Kidney tubule cell (primary cell): Measurements from ENCODE around the gene ARRB1.

Source experiments
- DNase-seq: peaks from one replicate; pipeline ENCODE4 v3.0.0-alpha.2; 2018; ENCODE audit warnings: low spot score

ARRB1 gene

DNA sequence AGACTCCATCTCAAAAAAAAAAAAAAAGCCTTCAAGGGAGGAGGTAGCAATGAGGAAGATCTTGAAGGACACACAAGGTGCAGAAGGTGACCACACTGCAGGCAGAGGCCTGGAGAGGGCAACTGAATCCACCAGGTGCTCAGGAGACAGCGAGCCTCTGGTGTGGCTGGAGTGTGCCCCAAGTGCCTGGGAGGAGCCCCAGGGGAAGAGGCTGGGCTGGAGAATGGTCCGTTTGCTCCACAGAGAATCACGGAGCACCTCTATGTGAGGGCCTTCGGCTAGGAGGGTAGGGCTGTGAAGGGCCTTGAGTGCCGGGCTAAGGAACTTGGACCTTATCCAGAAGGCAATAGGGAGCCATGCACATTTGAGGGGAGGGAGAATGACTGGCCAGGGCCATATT, 50.3 kb downstream of the ARRB1 start:
- DNase-seq = no peak

DNA sequence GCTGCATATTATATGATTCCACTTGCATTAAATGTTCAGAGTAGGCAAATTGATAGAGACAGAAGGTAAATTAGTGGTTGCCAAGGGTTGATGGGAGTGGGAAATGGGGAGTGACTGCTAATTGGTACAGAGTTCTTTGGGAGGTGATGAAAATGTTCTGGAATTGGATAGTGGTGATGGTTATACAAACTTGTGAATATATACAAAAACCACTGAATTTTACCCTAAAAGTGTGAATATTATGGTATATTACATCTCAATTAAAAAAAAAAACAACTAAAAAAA, 52.5 kb downstream of the ARRB1 start:
- no peak for DNase-seq

DNA sequence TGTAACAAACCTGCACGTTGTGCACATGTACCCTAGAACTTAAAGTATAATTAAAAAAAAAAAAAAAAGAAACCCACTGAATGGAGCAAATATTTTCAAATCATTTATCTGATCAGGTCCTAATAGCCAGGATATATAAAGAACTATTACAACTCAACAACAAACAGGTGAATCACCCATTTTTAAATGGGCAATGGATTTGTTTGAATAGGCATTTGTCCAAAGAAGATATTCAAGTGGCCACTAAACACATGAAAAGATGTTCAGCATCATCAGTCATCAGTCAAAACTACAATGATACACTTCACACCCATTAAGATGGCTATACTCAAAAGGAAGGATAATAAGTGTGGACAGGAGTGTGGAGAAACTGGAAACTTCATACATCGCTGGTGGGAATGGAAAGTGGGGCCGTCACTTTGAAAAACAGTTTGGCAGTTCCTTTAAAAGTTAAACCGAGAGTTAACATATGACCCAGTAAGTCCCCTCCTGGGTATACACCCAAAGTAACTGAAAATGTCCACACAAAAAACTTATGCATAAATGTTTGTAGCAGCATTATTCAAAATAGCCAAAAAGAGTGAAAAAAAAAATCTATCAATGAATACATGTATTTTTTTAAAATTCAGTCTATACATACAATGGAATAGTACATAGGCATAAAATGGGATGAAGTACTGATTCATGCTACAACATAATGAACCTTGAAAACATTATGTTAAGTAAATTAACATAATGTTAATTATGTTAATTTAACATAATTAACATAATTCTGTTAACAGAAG, 53.1 kb downstream of the ARRB1 start:
- DNase-seq = peak; percentile 25

DNA sequence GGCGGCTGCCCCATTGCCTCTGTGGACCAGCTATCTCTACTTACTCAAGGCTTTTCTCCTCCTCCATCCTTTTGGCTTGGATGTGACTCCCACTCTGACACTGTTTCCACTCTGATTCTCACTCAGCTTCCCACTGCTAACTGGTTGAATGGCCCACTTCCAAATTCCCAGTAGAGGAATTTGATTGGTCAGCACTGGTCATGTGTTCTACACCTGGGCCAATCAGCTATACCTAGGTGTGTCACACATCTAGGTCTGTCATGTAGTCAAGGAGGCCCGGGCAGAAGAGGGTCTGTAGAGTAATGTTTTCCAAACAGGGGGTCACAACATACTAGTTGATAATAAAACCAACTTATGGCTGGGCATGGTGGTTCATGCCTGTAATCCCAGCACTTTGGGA, 57.6 kb downstream of the ARRB1 start:
- DNase-seq = no peak

DNA sequence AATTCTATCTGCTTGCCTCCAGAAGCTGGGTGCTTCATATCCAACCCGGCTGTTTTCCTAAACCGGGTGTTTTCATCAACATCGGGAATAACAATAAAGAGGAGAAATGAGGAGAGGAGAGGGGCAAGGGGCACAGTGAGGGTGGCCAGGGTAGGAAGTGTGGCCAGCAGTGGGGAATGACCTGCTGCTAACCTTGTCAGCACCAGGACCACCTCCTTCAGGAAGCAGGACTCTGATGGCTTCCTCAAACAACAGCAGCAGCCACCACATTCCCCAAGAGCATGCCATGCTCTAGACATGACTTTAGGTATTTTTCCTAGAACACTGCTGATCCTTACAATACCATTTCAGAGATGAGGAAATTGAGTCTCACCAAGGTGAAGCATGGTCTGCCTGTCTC, 58.5 kb downstream of the ARRB1 start:
- no peak for DNase-seq

DNA sequence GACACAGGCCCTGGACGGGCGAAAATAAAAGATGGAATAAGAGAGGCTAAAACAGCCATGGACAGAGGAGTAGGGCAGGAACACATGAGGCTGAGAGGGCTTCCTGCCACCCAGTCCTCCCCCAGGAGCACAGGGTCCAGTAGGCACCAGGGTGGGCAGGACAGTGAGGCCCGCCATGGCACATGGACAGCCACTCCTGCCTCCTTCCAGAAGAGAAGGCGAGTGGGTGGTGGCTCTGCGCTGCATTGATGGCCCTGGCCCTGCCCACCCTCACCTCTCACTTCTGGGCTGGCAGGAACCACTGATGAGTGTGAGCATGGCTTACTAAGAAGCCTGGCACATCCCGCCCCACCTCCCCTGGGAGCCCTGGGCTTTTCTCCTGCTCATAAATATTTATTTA, 59.7 kb downstream of the ARRB1 start:
- DNase-seq = no peak

DNA sequence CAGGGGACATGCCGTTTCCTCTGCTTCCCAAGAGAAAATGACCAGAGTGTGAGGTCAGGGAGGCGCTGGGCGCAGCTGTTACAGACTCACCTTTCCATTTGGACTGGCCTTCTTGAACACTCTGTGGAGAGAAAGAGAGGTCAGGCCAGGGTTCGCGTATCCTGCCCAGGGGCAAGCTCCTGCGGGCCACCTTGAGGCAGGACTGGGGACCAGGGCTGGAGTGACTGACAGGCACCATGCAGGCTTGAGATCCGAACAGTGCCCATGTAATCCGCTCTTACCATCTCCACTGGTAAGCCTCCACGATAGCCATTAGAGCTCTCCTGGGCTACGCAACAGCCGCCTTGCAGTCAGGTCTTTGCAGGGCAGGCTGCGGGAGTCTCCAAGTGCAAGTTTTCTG, 61.5 kb downstream of the ARRB1 start:
- no peak for DNase-seq

DNA sequence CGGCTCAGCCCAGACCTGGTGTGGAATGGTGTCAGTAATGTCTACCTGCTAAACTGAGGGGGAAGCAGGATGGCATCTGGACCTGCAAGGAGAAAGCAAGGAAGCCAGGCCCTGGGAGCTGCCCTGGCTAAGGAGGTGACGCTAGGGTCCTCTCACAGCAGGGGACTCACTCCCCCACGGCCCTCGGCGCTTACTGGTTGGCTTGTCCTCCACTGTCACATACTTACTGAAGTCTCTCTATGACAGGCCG, 62.0 kb downstream of the ARRB1 start:
- no peak for DNase-seq

DNA sequence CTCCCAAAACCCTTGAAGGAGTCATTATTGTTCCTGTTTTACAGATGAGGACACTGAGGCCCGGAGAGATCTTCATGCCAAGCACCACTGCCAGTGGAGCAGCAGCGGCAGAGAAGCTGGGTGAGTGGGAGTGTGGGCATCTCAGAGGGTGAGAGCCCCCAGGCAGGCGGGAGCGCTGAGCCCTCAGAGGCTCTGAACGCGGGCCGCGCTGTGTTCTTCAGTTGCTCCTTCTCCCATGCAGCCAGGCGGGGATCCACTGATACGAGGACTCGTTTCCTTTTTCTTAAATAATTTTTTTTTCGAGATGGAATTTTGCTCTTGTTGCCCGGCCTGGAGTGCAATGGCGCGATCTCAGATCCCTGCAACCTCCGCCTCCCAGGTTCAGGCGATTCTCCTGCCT, 63.9 kb downstream of the ARRB1 start:
- DNase-seq = no peak

DNA sequence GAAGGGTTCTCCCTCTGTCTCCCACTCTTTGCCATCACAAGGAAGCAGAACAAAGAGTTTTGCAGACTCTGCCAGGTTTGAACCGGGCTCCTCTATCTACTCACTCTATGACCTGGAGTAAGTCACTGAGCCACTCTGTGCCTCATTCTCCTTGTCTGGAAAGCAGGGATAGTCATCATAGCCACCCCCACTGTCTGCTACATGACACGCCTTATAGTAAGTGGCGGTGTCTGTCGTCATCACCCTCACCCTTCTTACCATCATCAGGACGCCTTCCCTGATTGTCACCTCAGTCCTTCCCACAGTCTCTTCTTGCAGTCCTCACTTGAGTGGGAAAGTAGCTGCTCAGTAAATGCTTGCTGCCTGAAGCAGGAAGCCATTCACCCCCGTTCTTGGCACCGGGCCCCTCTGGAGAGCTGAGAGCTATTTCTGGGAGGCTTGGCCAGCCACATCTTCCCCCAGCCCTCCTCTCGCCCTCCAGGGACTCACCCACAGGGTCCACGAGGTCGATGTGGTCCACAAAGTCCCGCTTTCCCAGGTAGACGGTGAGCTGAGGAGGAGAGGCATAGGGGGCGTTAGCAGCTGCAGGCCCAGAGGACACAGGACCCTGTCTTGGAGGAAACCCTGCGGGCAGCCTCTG, 64.5 kb downstream of the ARRB1 start:
- DNase-seq = no peak

DNA sequence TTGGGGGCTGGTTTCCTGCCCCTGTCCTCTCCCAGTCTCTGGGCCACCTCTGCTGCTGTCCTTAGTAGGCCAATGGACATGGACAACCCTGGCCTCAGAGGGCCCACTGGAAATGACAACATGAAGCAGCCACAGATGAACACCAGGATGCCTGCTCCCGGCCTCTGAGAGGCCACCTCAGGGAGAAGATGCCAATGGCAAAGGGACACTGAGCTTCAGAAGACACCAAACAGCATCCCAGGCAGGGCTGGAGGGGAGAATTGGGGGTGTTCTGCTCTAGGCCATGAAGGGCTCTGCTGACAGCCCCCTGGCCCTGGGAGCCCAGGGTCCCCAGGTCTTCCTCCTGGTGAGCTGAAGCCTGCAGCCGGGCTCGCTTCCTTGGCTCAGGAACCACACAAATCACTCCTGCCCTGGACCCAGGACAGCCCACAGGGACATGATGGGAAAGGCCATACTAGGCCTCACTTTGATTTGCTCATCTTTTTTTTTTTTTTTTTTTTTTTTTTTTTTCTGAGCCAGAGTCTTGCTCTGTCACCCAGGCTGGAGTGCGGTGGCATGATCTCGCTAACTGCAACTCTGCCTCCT, 65.6 kb downstream of the ARRB1 start:
- no peak for DNase-seq

DNA sequence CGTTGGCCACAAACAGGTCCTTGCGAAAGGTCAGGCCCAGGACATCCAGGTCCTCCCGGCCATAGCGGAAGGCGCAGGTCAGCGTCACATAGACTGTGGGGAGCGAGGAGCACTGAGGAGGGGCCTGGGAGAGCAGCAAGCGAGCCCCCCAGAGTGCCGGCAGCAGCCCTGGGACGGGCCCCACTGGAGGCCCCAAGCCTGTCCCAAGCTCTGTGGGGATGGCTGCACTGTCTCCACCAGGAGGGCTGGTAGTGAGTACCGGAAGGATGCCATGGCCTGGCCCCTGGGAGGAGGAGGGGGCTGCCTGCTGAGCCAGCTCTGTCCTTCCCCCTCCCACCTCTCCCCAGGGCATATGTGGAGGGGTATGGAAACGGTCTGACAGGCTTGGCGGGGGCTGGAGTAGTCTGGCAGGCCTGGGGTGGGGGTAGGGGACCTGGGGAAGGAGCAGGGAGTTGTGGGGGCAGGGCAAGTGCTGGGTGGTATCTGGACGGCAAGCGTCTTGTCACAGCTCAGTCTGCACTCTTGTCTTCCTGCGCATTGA, 68.0 kb downstream of the ARRB1 start:
- DNase-seq = no peak

DNA sequence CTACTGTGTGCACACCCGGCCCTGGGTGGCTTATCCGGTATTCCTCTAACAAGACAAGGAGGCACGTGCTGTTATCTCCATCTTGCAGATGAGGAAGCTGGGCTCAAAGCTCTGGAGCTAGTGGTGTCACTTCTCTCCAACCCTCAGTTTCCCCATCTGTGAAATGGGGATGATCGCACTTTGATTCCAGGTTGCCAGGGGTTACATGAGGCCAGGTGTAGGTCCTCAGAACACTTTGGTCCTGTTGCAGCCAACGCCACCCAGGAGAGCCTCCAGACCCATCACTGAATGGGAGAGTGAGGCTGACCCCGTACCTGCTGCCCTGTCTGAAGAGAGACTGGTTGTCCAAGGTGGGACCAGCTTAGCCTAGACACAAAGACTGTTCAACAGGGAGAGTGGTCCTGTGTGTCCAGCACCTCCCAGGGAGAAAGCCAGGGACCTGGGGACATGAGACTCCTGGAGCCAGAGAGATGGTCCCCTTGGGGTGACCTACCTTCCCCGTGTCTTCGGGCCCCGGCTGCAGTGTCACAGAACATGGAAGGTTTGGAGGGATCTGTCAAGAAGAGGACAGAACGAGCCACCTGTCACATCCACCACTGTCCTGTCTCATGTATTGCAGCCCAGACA, 69.9 kb downstream of the ARRB1 start:
- DNase-seq = no peak

DNA sequence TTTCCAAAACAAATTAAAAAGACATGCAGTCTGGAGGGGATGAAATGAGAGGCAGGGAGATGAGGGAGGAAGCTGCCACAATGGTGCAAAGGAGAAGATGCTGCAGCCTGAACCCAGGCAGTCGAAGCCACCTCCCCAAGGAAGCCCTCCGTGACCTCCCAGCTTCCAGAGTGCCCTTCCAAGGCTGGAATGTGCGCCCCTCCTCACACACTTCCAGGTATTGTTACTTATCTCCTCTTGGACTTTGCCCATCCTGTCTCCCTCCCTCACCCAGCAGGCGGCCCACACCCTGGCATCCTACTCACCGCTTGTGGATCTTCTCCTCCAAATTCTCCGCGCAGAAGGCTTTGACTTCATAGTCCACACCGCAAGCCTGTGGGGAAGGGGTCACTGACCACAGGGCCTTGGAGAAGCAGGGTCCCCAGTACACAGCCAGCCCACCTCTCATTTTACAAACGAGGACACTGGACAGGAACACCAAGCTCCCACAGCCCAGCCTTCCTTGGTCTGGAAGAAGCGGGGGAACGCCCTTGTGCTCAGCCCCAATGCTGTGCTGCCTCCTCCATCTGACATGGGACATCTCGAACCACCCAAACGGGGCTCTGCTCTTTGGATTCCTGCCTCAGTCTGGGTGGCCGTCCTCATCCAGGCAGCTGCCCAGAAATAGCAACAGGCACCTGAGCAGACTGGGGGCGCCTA, 70.5 kb downstream of the ARRB1 start:
- no peak for DNase-seq

DNA sequence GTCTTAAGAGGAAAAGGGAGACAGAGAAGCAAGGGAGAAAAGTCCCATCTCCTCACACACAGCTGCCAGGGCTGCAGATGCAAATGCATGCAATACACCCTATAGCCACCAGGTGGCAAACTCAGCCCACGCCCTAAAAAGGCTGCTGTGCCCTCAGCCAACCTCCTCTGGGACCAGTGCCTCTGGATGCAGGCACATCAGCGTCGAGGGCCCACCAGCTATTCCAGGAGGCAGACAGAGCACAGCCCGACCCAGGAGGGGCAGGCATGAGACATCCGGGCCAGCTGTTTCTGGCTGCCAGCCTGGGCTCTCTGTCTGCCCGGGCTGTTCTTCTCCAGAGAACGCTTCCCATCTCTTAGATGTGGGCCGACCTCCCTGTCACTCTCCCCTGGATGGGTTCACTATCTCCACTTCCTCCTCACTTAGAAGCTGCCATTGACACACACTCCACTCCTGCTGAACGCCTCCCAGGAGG, 71.2 kb downstream of the ARRB1 start:
- peak; percentile 70 for DNase-seq

DNA sequence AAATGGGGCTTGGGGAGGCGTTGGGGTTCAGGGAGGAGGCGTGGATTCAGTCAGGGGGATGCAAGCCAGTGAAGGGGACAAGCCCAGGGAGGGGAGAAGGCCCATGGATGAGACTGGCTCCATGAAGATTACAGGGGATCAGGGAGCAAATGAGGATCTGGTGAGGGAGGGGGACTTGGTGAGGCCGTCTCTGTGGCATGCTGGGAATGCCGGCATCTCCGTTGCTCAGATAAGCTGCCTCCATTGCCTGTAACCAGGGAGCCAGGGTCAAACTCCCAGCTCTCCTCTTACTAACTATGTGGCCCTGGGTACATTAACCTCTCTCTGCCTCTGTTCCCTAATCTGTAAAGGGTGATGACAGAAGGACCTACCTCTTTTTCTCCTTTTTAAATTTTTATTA, 72.2 kb downstream of the ARRB1 start:
- DNase-seq = no peak

DNA sequence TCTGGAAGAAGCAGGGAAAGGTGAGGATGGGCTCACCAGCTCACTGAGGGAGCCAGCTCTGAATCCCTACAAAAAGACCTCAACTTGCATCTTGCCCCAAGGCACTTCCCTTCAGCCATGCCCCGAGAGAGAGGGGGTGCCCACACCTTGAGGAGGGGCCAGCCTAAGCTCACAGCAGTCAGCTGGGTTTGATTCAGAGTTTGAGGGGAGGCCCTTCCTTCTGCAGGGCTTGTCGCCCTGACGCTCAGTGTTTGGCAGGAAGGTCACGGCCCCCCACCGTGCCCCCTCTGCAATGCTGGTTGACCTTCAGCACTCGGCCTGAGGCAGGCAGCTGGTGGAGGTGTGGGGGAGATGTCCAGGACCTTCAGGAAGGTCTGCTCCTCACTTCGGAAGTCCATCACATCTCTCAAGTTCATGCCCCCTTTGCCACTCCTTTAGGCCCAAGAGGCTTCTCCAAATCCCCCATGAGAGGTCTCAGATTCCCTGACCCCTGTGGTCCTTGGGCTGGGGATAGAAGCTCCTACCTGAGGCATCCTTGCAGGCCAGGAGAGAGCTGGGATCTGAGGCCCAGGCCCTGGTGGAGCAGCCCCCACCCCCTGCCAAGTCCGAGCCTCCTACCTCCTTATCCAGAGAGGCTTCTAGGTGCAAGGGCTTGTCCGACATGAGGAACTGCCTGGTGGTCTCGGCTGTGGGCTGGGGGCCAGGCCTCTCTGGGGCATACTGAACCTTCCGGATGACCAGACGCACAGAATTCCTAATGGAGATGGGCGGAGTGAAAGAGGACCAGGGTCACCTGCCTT, 73.3 kb downstream of the ARRB1 start:
- no peak for DNase-seq

DNA sequence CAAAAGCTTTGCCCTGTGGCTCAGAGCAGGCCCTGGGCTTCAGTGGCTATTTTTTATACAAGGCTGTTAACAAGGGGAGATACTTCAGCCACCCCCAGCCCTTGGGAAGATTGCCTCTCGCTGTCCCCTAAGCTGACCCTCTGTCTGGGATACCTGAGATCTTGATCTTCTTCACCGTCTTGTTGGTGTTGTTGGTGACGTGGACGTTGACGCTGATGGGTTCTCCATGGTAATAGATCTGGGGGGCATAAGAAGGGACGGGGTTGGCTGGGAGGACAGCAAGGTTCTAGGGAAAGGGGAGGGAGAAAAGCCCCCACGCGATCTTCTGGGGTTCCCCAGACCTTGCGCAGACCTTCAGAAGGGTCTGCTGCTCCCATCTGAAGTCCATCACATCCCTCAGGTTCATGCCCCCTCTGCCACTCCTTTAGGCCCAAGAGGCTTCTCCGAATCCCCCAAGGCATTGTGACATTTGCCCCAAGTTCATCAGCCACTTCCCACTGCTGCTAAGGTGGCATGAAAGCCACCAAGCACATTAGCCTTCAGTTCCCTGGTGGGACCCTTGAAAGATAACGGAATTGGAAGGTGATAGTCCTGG, 74.2 kb downstream of the ARRB1 start:
- no peak for DNase-seq

DNA sequence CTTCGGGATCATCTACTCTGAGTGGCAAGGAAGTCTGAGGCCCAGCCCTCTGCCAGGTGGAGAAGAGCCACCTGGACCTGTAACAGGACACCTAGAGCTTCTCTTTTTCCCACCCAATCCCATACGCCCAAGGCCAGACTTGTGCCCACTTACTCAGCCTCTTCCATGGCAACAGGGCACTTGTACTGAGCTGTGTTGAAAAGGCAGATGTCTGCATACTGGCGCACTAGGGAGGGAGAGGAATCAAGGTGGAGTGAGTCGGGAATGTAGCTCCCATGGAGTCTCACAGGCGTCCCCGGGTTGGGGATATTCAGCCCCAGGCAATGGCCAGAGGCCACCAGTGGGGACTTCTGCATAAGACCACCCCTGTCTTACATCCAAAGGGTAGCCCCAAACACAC, 74.8 kb downstream of the ARRB1 start:
- DNase-seq = no peak

DNA sequence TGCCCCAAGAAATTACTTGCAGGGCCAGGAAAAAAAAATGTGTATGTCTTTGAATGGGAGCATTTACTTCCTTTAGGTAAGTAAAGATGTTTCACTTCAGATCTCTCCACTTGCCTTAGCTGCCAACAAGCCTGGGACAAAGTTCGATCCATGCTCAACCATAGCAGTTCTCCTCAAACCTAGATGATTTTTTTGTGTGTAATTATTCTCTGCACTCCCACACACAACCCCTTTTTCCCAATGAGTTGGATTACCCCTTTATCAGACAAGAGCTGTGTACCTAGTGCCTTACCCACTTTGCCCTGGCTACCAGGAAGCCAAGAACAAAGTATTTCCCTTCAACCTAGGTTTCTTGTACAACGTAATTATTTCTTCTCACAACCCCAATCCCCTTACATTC, 75.3 kb downstream of the ARRB1 start:
- no peak for DNase-seq

DNA sequence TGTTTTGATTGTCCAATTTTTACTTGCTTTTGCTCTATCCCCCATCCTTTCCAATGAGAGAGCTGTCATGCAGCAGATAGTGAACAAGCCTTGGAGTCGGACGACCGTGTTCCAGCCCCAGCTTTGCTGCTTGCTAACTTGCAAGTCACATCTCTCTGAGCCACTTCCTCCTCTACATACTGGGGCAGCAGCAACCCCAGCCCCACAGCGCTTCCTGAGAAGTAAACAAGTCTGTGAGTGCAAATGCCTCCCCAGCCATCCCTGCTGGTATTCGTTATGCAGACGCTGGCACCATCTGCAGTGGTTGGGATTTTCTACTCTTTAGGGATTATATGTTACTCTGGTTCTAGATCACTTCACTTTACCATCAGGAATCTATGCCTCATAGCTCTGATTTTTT, 75.9 kb downstream of the ARRB1 start:
- no peak for DNase-seq
